HUES64 (cell line): ENCODE data around the gene AKAP9.
"Not testable (repeated sequence)": the region's sequence is repeated elsewhere in the genome, so short reads cannot be mapped to it uniquely, and the experiment has no call there.

Experiments
- H3K27ac ChIP-seq: 2 replicates; pipeline ENCODE4 v1.7.0; 2013; ENCODE audit warnings: low read depth, low read length, inconsistent platforms
- H3K27me3 ChIP-seq: 2 replicates; pipeline ENCODE4 v1.6.1; 2013; ENCODE audit warnings: mild to moderate bottlenecking, low read length; ENCODE audit not compliant: insufficient read depth
- H3K36me3 ChIP-seq: 2 replicates; pipeline ENCODE4 v1.6.1; 2013; ENCODE audit warnings: mild to moderate bottlenecking, low read length; ENCODE audit not compliant: insufficient read depth
- H3K4me1 ChIP-seq: 2 replicates; pipeline ENCODE4 v1.6.1; 2013; ENCODE audit warnings: mild to moderate bottlenecking, low read length, moderate library complexity; ENCODE audit not compliant: insufficient read depth
- H3K4me3 ChIP-seq: 2 replicates; pipeline ENCODE4 v1.5.1; 2013; ENCODE audit warnings: mild to moderate bottlenecking, low read length, moderate library complexity
- H3K9ac ChIP-seq: 2 replicates; pipeline ENCODE4 v1.6.1; 2013; ENCODE audit warnings: mild to moderate bottlenecking, low read depth, low read length
- H3K9me3 ChIP-seq: 2 replicates; pipeline ENCODE4 v1.6.1; 2013; ENCODE audit warnings: low read depth, low read length; ENCODE audit not compliant: insufficient read depth
- WGBS: fragments of 150-250, 120-280 bp; methylation state at CpG from one replicate; pipeline ENCODE4 v1.1.7; 2013; ENCODE audit warnings: missing lambda C conversion rate; 5-methylcytosine and 5-hydroxymethylcytosine counted together

AKAP9 gene

GRCh38 chr7:91913612-91914011 lies 27.1 kb upstream of the AKAP9 start:
- no peak overlapping the region for H3K27ac ChIP-seq
- H3K27me3 ChIP-seq = no peaks in the 10 kb centered on the region
- 96% methylated on average over 2 of the region's 2 CpGs for WGBS
- no peaks in the 10 kb centered on the region for H3K36me3 ChIP-seq
- no peak overlapping the region for H3K9ac ChIP-seq
- H3K9me3 ChIP-seq = no peaks in the 10 kb centered on the region
- no peaks in the 10 kb centered on the region for H3K4me1 ChIP-seq
- no peak overlapping the region for H3K4me3 ChIP-seq

- H3K27ac ChIP-seq = no peak overlapping the region
- H3K9ac ChIP-seq = no peak overlapping the region
- no peaks in the 10 kb centered on the region for H3K4me1 ChIP-seq
- WGBS = 96% methylated on average over 3 of the region's 3 CpGs
- no peaks in the 10 kb centered on the region for H3K36me3 ChIP-seq
- H3K27me3 ChIP-seq = no peaks in the 10 kb centered on the region
- H3K9me3 ChIP-seq = no peaks in the 10 kb centered on the region
- H3K4me3 ChIP-seq = no peak overlapping the region
Measured at GRCh38 chr7:91915401-91916050, 25.1 kb upstream of the AKAP9 start.

- H3K9ac ChIP-seq = no peak overlapping the region
- H3K4me3 ChIP-seq = no peak overlapping the region
- no peaks in the 10 kb centered on the region for H3K4me1 ChIP-seq
- 83% methylated on average over 1 of the region's 1 CpG for WGBS
- no peaks in the 10 kb centered on the region for H3K27me3 ChIP-seq
- no peaks in the 10 kb centered on the region for H3K9me3 ChIP-seq
- H3K27ac ChIP-seq = no peak overlapping the region
- H3K36me3 ChIP-seq = no peaks in the 10 kb centered on the region
Measured at GRCh38 chr7:91916051-91916440, 24.6 kb upstream of the AKAP9 start.

- Histone ChIP-seq H3K9ac (no peak overlapping the region), H3K9me3 (no peaks in the 10 kb centered on the region), H3K36me3 (no peaks in the 10 kb centered on the region), H3K4me1 (no peaks in the 10 kb centered on the region), H3K4me3 (no peak overlapping the region), H3K27me3 (no peaks in the 10 kb centered on the region), H3K27ac (no peak overlapping the region)
- WGBS = 71% methylated on average over 1 of the region's 1 CpG
Measured at GRCh38 chr7:91918356-91918755, 22.3 kb upstream of the AKAP9 start.

- Histone ChIP-seq H3K4me1 (no peaks in the 10 kb centered on the region), H3K27ac (no peak overlapping the region), H3K9me3 (no peaks in the 10 kb centered on the region), H3K36me3 (no peaks in the 10 kb centered on the region), H3K27me3 (no peaks in the 10 kb centered on the region), H3K4me3 (no peak overlapping the region), H3K9ac (no peak overlapping the region)
- 79% methylated on average over 3 of the region's 4 CpGs for WGBS
Measured at GRCh38 chr7:91922857-91923256, 17.8 kb upstream of the AKAP9 start.

- no peaks in the 10 kb centered on the region for H3K9me3 ChIP-seq
- WGBS = 94% methylated on average over 5 of the region's 6 CpGs
- H3K27me3 ChIP-seq = no peaks in the 10 kb centered on the region
- no peak overlapping the region for H3K9ac ChIP-seq
- no peak overlapping the region for H3K4me3 ChIP-seq
- no peaks in the 10 kb centered on the region for H3K36me3 ChIP-seq
- no peak overlapping the region for H3K27ac ChIP-seq
- H3K4me1 ChIP-seq = no peaks in the 10 kb centered on the region
Measured at GRCh38 chr7:91927912-91928311, 12.8 kb upstream of the AKAP9 start.

GRCh38 chr7:91929463-91929862 lies 11.2 kb upstream of the AKAP9 start:
- Histone ChIP-seq H3K27ac (no peak overlapping the region), H3K27me3 (no peaks in the 10 kb centered on the region), H3K9me3 (no peaks in the 10 kb centered on the region), H3K9ac (no peak overlapping the region), H3K36me3 (no peaks in the 10 kb centered on the region), H3K4me3 (no peak overlapping the region), H3K4me1 (no peaks in the 10 kb centered on the region)
- WGBS = 96% methylated on average over 3 of the region's 3 CpGs

GRCh38 chr7:91940171-91940570 lies 491 bp upstream of the AKAP9 start:
- Histone ChIP-seq H3K27me3 (peaks cover 44% of the 10 kb centered on the region), H3K36me3 (no peaks in the 10 kb centered on the region), H3K4me3 (peak overlapping the region; percentile 91), H3K27ac (peak overlapping the region; percentile 85; the same call in 1 of the 2 replicates), H3K9ac (peak overlapping the region; percentile 94), H3K4me1 (peaks cover 5% of the 10 kb centered on the region; the same call in 1 of the 2 replicates), H3K9me3 (no peaks in the 10 kb centered on the region)
- WGBS = under 1% methylated on average over 12 of the region's 12 CpGs

- Histone ChIP-seq H3K9ac (peak overlapping the region; percentile 94), H3K36me3 (no peaks in the 10 kb centered on the region), H3K9me3 (no peaks in the 10 kb centered on the region), H3K27ac (no peak overlapping the region; the same call in 1 of the 2 replicates), H3K4me1 (peaks cover 5% of the 10 kb centered on the region; the same call in 1 of the 2 replicates), H3K27me3 (peaks cover 36% of the 10 kb centered on the region), H3K4me3 (peak overlapping the region; percentile 91)
- 10% methylated on average over 7 of the region's 7 CpGs for WGBS
Measured at GRCh38 chr7:91941450-91941849, 788 bp downstream of the AKAP9 start.

- WGBS = 86% methylated on average over 2 of the region's 2 CpGs
- no peaks in the 10 kb centered on the region for H3K9me3 ChIP-seq
- no peak overlapping the region for H3K27ac ChIP-seq
- H3K4me3 ChIP-seq = peak overlapping the region; percentile 91; the same call in 1 of the 2 replicates
- H3K4me1 ChIP-seq = peaks cover 5% of the 10 kb centered on the region; the same call in 1 of the 2 replicates
- H3K36me3 ChIP-seq = no peaks in the 10 kb centered on the region
- H3K9ac ChIP-seq = no peak overlapping the region
- H3K27me3 ChIP-seq = peaks cover 28% of the 10 kb centered on the region
Measured at GRCh38 chr7:91942312-91942711, 1.6 kb downstream of the AKAP9 start.

- H3K9me3 ChIP-seq, H3K4me1 ChIP-seq, H3K36me3 ChIP-seq, H3K27me3 ChIP-seq, H3K4me3 ChIP-seq, H3K9ac ChIP-seq, H3K27ac ChIP-seq: not testable (repeated sequence)
- 82% methylated on average over 4 of the region's 5 CpGs for WGBS
Measured at GRCh38 chr7:91944970-91945369, 4.3 kb downstream of the AKAP9 start.

GRCh38 chr7:91945476-91945875 lies 4.8 kb downstream of the AKAP9 start:
- Histone ChIP-seq H3K9ac (no peak overlapping the region), H3K4me3 (no peak overlapping the region), H3K27ac (no peak overlapping the region), H3K27me3 (no peaks in the 10 kb centered on the region), H3K9me3 (no peaks in the 10 kb centered on the region), H3K36me3 (no peaks in the 10 kb centered on the region), H3K4me1 (no peaks in the 10 kb centered on the region)
- 88% methylated on average over 1 of the region's 2 CpGs for WGBS
